ENCODE data around the gene SHROOM3.

The SHROOM3 gene

DNA sequence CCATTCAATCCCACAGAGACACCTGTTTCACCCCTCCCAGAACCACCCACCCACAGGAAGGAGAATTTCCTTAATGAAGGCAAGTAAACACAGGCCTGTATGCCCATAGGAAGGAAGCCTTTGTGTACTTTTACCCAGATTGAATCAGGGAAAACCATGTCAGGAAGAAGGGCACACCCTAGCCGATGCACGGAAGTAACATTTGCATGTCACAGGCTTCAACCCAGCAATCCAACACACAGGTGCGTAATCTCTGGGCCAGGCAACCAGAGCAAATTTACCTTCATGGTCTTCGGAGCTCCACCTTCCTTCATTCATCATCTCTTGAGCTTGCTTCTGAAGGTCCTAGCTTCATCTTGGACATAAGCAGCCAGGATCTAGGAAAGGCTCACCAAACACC is 206.3 kb downstream of the SHROOM3 start:
- ATAC-seq, result no peak
- no peak for TF ChIP-seq ZFP30 (CRISPR knock-in tag; IDR thresholded peaks at IDR 0.05)
- TF ChIP-seq, protein P1, sequence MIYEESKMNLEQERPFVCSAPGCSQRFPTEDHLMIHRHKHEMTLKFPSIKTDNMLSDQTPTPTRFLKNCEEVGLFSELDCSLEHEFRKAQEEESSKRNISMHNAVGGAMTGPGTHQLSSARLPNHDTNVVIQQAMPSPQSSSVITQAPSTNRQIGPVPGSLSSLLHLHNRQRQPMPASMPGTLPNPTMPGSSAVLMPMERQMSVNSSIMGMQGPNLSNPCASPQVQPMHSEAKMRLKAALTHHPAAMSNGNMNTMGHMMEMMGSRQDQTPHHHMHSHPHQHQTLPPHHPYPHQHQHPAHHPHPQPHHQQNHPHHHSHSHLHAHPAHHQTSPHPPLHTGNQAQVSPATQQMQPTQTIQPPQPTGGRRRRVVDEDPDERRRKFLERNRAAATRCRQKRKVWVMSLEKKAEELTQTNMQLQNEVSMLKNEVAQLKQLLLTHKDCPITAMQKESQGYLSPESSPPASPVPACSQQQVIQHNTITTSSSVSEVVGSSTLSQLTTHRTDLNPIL (CRISPR knock-in tag; IDR thresholded peaks at IDR 0.05; ENCODE audit: low read depth), result no peak
- TF ChIP-seq, protein P2, sequence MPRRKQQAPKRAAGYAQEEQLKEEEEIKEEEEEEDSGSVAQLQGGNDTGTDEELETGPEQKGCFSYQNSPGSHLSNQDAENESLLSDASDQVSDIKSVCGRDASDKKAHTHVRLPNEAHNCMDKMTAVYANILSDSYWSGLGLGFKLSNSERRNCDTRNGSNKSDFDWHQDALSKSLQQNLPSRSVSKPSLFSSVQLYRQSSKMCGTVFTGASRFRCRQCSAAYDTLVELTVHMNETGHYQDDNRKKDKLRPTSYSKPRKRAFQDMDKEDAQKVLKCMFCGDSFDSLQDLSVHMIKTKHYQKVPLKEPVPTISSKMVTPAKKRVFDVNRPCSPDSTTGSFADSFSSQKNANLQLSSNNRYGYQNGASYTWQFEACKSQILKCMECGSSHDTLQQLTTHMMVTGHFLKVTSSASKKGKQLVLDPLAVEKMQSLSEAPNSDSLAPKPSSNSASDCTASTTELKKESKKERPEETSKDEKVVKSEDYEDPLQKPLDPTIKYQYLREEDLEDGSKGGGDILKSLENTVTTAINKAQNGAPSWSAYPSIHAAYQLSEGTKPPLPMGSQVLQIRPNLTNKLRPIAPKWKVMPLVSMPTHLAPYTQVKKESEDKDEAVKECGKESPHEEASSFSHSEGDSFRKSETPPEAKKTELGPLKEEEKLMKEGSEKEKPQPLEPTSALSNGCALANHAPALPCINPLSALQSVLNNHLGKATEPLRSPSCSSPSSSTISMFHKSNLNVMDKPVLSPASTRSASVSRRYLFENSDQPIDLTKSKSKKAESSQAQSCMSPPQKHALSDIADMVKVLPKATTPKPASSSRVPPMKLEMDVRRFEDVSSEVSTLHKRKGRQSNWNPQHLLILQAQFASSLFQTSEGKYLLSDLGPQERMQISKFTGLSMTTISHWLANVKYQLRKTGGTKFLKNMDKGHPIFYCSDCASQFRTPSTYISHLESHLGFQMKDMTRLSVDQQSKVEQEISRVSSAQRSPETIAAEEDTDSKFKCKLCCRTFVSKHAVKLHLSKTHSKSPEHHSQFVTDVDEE (CRISPR knock-in tag; IDR thresholded peaks at IDR 0.05), result no peak
- TF ChIP-seq OSR1 (CRISPR knock-in tag; IDR thresholded peaks at IDR 0.05), result no peak
- no peak for TF ChIP-seq ESRRG (CRISPR knock-in tag; IDR thresholded peaks at IDR 0.05)
- TF ChIP-seq PPARA (CRISPR knock-in tag; IDR thresholded peaks at IDR 0.05; ENCODE audit: borderline replicate concordance), result no peak
- TF ChIP-seq, protein P3, sequence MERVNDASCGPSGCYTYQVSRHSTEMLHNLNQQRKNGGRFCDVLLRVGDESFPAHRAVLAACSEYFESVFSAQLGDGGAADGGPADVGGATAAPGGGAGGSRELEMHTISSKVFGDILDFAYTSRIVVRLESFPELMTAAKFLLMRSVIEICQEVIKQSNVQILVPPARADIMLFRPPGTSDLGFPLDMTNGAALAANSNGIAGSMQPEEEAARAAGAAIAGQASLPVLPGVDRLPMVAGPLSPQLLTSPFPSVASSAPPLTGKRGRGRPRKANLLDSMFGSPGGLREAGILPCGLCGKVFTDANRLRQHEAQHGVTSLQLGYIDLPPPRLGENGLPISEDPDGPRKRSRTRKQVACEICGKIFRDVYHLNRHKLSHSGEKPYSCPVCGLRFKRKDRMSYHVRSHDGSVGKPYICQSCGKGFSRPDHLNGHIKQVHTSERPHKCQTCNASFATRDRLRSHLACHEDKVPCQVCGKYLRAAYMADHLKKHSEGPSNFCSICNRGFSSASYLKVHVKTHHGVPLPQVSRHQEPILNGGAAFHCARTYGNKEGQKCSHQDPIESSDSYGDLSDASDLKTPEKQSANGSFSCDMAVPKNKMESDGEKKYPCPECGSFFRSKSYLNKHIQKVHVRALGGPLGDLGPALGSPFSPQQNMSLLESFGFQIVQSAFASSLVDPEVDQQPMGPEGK (CRISPR knock-in tag; IDR thresholded peaks at IDR 0.05; ENCODE audit: borderline replicate concordance), result no peak
- no peak for TF ChIP-seq ISL1 (CRISPR knock-in tag; IDR thresholded peaks at IDR 0.05)
- no peak for TF ChIP-seq ZNF8 (CRISPR knock-in tag; IDR thresholded peaks at IDR 0.05)
- TF ChIP-seq, protein P4, sequence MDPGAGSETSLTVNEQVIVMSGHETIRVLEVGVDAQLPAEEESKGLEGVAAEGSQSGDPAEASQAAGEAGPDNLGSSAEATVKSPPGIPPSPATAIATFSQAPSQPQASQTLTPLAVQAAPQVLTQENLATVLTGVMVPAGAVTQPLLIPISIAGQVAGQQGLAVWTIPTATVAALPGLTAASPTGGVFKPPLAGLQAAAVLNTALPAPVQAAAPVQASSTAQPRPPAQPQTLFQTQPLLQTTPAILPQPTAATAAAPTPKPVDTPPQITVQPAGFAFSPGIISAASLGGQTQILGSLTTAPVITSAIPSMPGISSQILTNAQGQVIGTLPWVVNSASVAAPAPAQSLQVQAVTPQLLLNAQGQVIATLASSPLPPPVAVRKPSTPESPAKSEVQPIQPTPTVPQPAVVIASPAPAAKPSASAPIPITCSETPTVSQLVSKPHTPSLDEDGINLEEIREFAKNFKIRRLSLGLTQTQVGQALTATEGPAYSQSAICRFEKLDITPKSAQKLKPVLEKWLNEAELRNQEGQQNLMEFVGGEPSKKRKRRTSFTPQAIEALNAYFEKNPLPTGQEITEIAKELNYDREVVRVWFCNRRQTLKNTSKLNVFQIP (CRISPR knock-in tag; IDR thresholded peaks at IDR 0.05; ENCODE audit: borderline replicate concordance, low read depth), result no peak
- TF ChIP-seq TOX (CRISPR knock-in tag; IDR thresholded peaks at IDR 0.05; ENCODE audit: borderline replicate concordance), result no peak

DNA sequence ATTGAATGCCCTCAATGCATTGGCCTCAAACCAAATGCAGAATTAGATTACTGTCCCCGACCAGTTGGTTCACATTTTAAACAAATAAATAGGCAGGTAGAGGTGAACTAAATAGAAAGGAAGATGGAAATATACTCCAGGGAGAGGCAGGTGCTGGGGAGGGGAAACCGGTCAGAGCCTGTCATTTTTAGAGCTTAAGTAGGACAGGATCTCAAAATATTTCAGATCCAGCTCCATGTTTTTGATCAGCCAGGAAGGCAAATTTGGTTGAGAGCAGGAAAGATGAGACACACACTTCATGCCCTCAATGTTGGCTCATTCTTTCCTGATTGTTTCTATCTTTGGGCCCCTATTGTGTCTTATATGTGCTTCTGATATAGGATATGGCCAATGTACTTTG is 206.7 kb downstream of the SHROOM3 start:
- TF ChIP-seq SNAI2 (CRISPR knock-in tag; IDR thresholded peaks at IDR 0.05) (no peak), ESRRG (CRISPR knock-in tag; IDR thresholded peaks at IDR 0.05) (no peak), ISL1 (CRISPR knock-in tag; IDR thresholded peaks at IDR 0.05) (no peak), CSDC2 (CRISPR knock-in tag; IDR thresholded peaks at IDR 0.05) (no peak), ZNF8 (CRISPR knock-in tag; IDR thresholded peaks at IDR 0.05) (no peak), ZFP3 (CRISPR knock-in tag; IDR thresholded peaks at IDR 0.05) (no peak), BACH2 (CRISPR knock-in tag; IDR thresholded peaks at IDR 0.05; ENCODE audit: borderline replicate concordance) (no peak), OSR1 (CRISPR knock-in tag; IDR thresholded peaks at IDR 0.05) (no peak), ZC3H10 (CRISPR knock-in tag; IDR thresholded peaks at IDR 0.05) (no peak), ZFP30 (CRISPR knock-in tag; IDR thresholded peaks at IDR 0.05) (no peak), TOX (CRISPR knock-in tag; IDR thresholded peaks at IDR 0.05; ENCODE audit: borderline replicate concordance) (no peak)
- TF ChIP-seq, protein P2 (CRISPR knock-in tag; IDR thresholded peaks at IDR 0.05), result no peak
- TF ChIP-seq, protein P1 (CRISPR knock-in tag; IDR thresholded peaks at IDR 0.05; ENCODE audit: low read depth), result no peak
- ATAC-seq, result no peak
